Left cardiac atrium (tissue), 4 donors: Measurements from ENCODE around the gene USP37. TPM values are rescaled to one million over a fixed set of nuclear protein-coding genes. Genes with fewer than 3 reads are reported as not detected.

Experiments
- ATAC-seq, 2 donors: fragments of 200-7000 bp; cut with Tn5 transposase; one replicate each; pipeline ENCODE4 v1.9.1; 2020; ENCODE audit warnings: mild to moderate bottlenecking in 2 of 2, moderate library complexity in 2 of 2
- DNase-seq: peaks from one replicate; pipeline ENCODE4 v3.0.0-alpha.2; 2020
- intact Hi-C, 2 donors: fragments of 100-400 bp; cut with DNase I; formaldehyde crosslinking; loops; one replicate each; pipeline versions ENCODE4 v1.14.1 to v1.15.1; 2022 to 2023
- total RNA-seq, 2 donors: library from RNA; stranded (reverse); fragmentation: NEBNext Ultra II Directional; extraction: Animal tissue kit (Norgen Biotek cat#: 25700); gene quantifications; one replicate each; pipeline ENCODE4 v1.2.1, GENCODE V29; 2021
- donor health status: DM: no; HTN: yes; CAD: no.
- donor health status: DM: no; HTN: yes; CAD: no; lungs with severe emphysema.
- donor health status: DM: yes; HTN: yes; CAD: no.
- donor health status: Dilated cardiomyopathy.

Gene USP37
- total RNA-seq, 2 donors from 2014 or later = 5.6 to 9.4 TPM

- no peak for ATAC-seq
- intact Hi-C loops = no loop called here
- no peak for DNase-seq
Measured at GRCh38 chr2:218418717-218419458, 149.3 kb downstream of the USP37 start, which contains the start of gene VIL1. VIL1 (plus strand) TSS chr2:218419123; CDS start chr2:218423779, 4,656 bp downstream.

GRCh38 chr2:218418321-218418716 lies 149.8 kb downstream of the USP37 start:
- intact Hi-C loops = no loop called here

GRCh38 chr2:218407717-218408116 lies 160.4 kb downstream of the USP37 start:
- no peak for DNase-seq
- intact Hi-C loops = loop anchor here in 1 of 2 donors (5.0 kb wide), 1 partner anchor 60 kb away; no protein-coding TSS in a partner anchor
- no peak for ATAC-seq

More at GRCh38 chr2:218418321-218418716, 149.8 kb downstream of the USP37 start:
- DNase-seq = no peak
- peak in 1 of 2 donors; percentile 30 for ATAC-seq

- DNase-seq (peak; percentile 69), ATAC-seq (peak; percentile 10 to 23)
- intact Hi-C loops = loop anchor here in 1 of 2 donors (5.0 kb wide), 1 partner anchor 60 kb away; no protein-coding TSS in a partner anchor
Measured at GRCh38 chr2:218406949-218407618, 161.1 kb downstream of the USP37 start.

GRCh38 chr2:218406209-218406948 lies 161.8 kb downstream of the USP37 start:
- peak; percentile 98 for DNase-seq
- intact Hi-C loops = loop anchor here in 1 of 2 donors (5.0 kb wide), 1 partner anchor 61 kb away; no protein-coding TSS in a partner anchor

GRCh38 chr2:218405746-218406208 lies 162.4 kb downstream of the USP37 start:
- peak in 1 of 2 donors; percentile 0 for ATAC-seq
- intact Hi-C loops = loop anchor here in 1 of 2 donors (5.0 kb wide), 1 partner anchor 62 kb away; no protein-coding TSS in a partner anchor

More at GRCh38 chr2:218406209-218406948, 161.8 kb downstream of the USP37 start:
- peak; percentile 88 to 92 for ATAC-seq

GRCh38 chr2:218405086-218405745 lies 162.9 kb downstream of the USP37 start:
- DNase-seq (no peak), ATAC-seq (no peak)
- intact Hi-C loops = loop anchor here in 1 of 2 donors (5.0 kb wide), 1 partner anchor 62 kb away; no protein-coding TSS in a partner anchor

More at GRCh38 chr2:218405746-218406208, 162.4 kb downstream of the USP37 start:
- DNase-seq = no peak

GRCh38 chr2:218404351-218405085 lies 163.6 kb downstream of the USP37 start:
- ATAC-seq (no peak), DNase-seq (no peak)
- intact Hi-C loops = loop anchor here in 1 of 2 donors (5.0 kb wide), 1 partner anchor 63 kb away; no protein-coding TSS in a partner anchor

- no peak for DNase-seq
- no peak for ATAC-seq
- intact Hi-C loops = no loop called here
Measured at GRCh38 chr2:218403810-218404209, 164.3 kb downstream of the USP37 start.

- no peak for ATAC-seq
- intact Hi-C loops = no loop called here
- peak; percentile 26 for DNase-seq
Measured at GRCh38 chr2:218402911-218403411, 165.2 kb downstream of the USP37 start.

- ATAC-seq (no peak), DNase-seq (peak; percentile 25)
- intact Hi-C loops = no loop called here
Measured at GRCh38 chr2:218402491-218402901, 165.7 kb downstream of the USP37 start.

- intact Hi-C loops = no loop called here
- peak; percentile 26 for DNase-seq
Measured at GRCh38 chr2:218401890-218402289, 166.3 kb downstream of the USP37 start.

GRCh38 chr2:218400930-218401881 lies 166.9 kb downstream of the USP37 start:
- DNase-seq = peak; percentile 36
- no peak for ATAC-seq
- intact Hi-C loops = no loop called here

More at GRCh38 chr2:218401890-218402289, 166.3 kb downstream of the USP37 start:
- ATAC-seq = no peak
